HG02870 (cell line): ENCODE data around the gene THEM5.

Experiments
- ATAC-seq: cut with Tn5 transposase; IDR thresholded peaks from one replicate; pipeline ENCODE4 v1.9.1; 2021; ENCODE audit warnings: mild to moderate bottlenecking, moderate library complexity; ENCODE audit not compliant: unreplicated experiment

Gene THEM5

DNA sequence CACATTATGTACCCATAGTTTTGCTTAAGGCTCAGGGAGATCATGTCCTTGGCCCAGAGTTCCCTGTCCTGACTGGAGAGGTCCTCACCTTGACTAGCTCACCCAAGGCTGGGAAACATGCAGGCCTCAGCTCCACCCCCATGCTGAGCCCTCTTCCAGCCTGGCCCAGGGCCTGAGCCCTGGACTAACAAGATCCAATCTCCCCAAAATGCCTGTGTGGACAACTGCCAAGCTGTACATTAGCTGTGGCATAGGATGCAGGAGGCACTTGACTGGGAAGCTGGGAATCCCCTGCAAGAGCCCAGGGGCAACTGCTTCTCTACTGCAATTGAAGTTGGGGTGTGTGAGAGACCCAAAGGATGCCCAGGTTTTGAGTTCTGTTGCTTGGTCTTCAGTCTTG is 50.3 kb downstream of the THEM5 start:
- no peak for ATAC-seq

DNA sequence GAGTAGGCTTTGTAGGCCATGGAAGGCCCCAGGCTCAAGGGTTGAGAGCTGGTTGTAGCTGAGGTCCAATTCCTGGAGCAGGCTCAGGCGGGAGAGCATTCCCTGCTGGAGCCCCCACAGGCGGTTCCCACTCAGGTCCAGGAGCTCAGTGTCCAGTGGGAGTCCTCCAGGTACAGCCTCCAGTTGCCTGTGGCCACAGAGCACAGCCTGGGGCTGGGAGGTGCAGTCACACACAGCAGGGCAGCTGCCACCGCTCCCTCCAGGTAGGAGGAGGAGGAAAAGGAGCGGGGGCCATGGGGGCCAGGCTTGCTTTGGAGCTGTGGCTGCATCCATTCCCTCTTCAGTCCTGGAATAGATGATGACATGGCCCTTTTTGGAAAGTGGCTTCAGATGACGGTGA is 51.1 kb downstream of the THEM5 start:
- ATAC-seq, result no peak

DNA sequence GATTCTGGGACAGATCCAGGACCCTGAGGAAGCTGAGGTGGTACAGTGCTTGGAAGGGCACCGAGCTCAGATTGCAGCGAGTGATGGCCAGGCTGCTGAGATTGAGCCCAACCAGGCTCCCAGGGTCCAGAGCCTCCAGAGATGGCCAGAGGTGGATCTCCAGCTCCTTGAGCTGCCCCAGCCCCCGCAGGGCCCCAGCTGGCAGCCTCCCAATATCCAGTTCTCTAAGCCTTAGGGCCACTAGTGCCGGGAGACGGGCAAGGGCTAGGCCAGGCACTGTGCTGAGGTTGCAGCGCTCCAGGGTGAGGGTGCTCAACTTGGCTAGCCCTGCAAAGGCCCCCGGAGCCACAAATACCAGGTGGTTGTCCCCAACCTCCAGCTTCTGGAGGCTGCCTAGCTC is 51.7 kb downstream of the THEM5 start:
- ATAC-seq, result no peak

GRCh38 chr1:151801310-151801820 is 52.1 kb downstream of the THEM5 start:
- ATAC-seq, result no peak

GRCh38 chr1:151800830-151801229 is 52.7 kb downstream of the THEM5 start:
- no peak for ATAC-seq

GRCh38 chr1:151799179-151800022 is 54.1 kb downstream of the THEM5 start:
- no peak for ATAC-seq

GRCh38 chr1:151798571-151798970 is 54.9 kb downstream of the THEM5 start:
- no peak for ATAC-seq
